ENCODE data around the gene ZNF419.

DNA sequence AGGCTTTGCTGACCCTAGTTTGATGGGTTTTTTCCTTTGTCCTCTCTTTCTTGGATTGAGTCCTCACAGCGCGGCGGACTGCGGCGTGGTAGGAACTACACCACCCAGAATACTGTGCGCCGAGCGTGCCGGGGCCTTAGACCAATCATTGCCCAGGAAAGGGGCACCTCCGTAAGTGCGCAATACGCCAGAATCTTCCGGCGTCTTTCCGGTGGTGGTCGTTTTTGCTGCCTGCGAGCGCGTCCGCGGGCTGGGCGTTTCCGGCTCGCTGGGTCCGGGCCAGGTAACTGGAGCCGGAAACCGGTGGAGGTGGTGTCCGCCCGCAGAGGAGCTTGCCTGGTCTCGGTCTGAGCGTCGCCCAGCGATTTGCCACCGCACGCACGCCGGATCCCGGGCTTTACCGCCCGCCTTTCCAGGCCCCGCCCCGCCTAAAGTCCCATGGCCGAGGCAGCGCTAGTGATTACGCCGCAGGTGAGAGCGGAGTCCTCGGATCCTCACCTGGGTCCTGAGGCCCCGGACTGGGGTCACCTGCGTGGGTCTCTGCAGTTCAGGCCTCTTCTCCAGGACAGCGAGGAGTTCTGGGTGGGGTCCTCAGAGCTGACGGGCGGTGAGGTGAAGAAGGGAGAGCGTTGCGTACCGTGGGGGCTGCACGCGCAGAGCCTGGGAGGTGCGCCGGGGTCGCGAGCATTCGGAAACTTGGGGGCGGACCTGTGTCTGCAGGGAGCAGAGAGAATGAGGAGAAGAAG is 39.8 kb downstream of the ZNF419 start, which contains the start of gene ZNF549:
- no peak for TF ChIP-seq BACH2 (CRISPR knock-in tag; IDR thresholded peaks at IDR 0.05; ENCODE audit: borderline replicate concordance)
- no peak for TF ChIP-seq CREB5 (CRISPR knock-in tag; IDR thresholded peaks at IDR 0.05; ENCODE audit: low read depth)
- TF ChIP-seq ZNF8 (CRISPR knock-in tag; IDR thresholded peaks at IDR 0.05), result no peak
- TF ChIP-seq, protein P1, sequence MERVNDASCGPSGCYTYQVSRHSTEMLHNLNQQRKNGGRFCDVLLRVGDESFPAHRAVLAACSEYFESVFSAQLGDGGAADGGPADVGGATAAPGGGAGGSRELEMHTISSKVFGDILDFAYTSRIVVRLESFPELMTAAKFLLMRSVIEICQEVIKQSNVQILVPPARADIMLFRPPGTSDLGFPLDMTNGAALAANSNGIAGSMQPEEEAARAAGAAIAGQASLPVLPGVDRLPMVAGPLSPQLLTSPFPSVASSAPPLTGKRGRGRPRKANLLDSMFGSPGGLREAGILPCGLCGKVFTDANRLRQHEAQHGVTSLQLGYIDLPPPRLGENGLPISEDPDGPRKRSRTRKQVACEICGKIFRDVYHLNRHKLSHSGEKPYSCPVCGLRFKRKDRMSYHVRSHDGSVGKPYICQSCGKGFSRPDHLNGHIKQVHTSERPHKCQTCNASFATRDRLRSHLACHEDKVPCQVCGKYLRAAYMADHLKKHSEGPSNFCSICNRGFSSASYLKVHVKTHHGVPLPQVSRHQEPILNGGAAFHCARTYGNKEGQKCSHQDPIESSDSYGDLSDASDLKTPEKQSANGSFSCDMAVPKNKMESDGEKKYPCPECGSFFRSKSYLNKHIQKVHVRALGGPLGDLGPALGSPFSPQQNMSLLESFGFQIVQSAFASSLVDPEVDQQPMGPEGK (CRISPR knock-in tag; IDR thresholded peaks at IDR 0.05; ENCODE audit: borderline replicate concordance), result no peak
- no peak for TF ChIP-seq TCF4 (CRISPR knock-in tag; IDR thresholded peaks at IDR 0.05; ENCODE audit: borderline replicate concordance)
- TF ChIP-seq, protein P2, sequence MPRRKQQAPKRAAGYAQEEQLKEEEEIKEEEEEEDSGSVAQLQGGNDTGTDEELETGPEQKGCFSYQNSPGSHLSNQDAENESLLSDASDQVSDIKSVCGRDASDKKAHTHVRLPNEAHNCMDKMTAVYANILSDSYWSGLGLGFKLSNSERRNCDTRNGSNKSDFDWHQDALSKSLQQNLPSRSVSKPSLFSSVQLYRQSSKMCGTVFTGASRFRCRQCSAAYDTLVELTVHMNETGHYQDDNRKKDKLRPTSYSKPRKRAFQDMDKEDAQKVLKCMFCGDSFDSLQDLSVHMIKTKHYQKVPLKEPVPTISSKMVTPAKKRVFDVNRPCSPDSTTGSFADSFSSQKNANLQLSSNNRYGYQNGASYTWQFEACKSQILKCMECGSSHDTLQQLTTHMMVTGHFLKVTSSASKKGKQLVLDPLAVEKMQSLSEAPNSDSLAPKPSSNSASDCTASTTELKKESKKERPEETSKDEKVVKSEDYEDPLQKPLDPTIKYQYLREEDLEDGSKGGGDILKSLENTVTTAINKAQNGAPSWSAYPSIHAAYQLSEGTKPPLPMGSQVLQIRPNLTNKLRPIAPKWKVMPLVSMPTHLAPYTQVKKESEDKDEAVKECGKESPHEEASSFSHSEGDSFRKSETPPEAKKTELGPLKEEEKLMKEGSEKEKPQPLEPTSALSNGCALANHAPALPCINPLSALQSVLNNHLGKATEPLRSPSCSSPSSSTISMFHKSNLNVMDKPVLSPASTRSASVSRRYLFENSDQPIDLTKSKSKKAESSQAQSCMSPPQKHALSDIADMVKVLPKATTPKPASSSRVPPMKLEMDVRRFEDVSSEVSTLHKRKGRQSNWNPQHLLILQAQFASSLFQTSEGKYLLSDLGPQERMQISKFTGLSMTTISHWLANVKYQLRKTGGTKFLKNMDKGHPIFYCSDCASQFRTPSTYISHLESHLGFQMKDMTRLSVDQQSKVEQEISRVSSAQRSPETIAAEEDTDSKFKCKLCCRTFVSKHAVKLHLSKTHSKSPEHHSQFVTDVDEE (CRISPR knock-in tag; IDR thresholded peaks at IDR 0.05), result no peak
- TF ChIP-seq RARB (CRISPR knock-in tag; IDR thresholded peaks at IDR 0.05), result no peak

Data from SK-N-SH treated with all-trans-retinoic acid at 6 μM for 48 hours (cell line).